ENCODE data around the gene PRKRA. TPM values are rescaled to one million over a fixed set of nuclear protein-coding genes. Genes with fewer than 3 reads are reported as not detected.
"Not testable (repeated sequence)": the region's sequence is repeated elsewhere in the genome, so short reads cannot be mapped to it uniquely, and the experiment has no call there.

PRKRA gene
- total RNA-seq, 1 donor from 2014 or later: 69.5 TPM

DNA sequence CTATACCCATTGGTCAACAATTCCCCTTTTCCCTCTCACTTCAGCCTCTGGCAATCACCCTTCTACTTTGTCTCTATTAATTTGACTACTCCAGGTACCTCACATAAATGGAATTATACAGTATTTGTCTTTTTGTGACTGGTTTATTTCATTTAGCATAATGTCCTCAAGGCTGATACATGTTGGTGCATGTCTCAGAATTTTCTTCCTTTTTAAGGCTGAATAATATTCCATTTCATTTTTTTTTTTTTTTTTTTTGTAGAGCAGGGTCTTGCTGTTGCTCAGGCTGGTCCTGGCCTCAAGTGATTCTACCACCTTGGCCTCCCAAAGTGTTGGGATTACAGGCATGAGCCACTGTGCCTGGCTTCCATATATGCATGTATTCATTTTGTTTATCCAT is 25.5 kb upstream of the PRKRA start:
- Mint-ChIP-seq H3K4me1 (ENCODE audit: unreplicated experiment) (peaks cover 17% of the 10 kb centered on the region), H3K4me3 (peak overlapping the region; percentile 59), H3K27ac (no peak overlapping the region), H3K9me3 (no peaks in the 10 kb centered on the region), H3K36me3 (peaks cover 4% of the 10 kb centered on the region), H3K27me3 (no peaks in the 10 kb centered on the region)
- no peak for DNase-seq (ENCODE audit: extremely low spot score, unreplicated experiment)
- no peak for TF ChIP-seq CTCF (conservative IDR thresholded peaks at IDR 0.05)

GRCh38 chr2:178474560-178474959 is 23.6 kb upstream of the PRKRA start:
- H3K36me3 Mint-ChIP-seq: peaks cover 4% of the 10 kb centered on the region
- TF ChIP-seq CTCF (conservative IDR thresholded peaks at IDR 0.05): no peak
- peaks cover 15% of the 10 kb centered on the region for H3K4me1 Mint-ChIP-seq (ENCODE audit: unreplicated experiment)
- H3K27ac Mint-ChIP-seq: no peak overlapping the region
- no peaks in the 10 kb centered on the region for H3K9me3 Mint-ChIP-seq
- DNase-seq (ENCODE audit: extremely low spot score, unreplicated experiment): no peak
- H3K4me3 Mint-ChIP-seq: no peak overlapping the region
- H3K27me3 Mint-ChIP-seq: no peaks in the 10 kb centered on the region

DNA sequence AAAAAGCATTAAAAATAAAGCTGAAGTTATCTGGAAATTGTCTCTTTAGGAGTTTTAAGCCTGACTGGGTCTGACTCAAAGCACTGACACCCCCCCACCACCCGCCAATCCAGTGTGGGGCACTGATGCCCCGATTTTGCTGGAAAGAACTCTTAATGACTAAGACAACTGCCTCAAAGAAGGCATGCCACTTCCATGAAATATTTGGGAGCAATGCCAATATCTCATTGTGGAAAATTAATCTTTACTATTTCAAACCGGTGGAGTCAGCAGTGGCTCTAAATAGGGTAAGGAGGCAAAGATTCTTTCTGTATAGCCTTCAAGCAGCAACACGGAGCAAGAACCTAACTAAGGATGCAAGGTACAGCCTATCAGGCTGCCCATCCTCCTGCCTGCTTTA is 23.0 kb upstream of the PRKRA start:
- TF ChIP-seq CTCF (conservative IDR thresholded peaks at IDR 0.05): no peak
- no peaks in the 10 kb centered on the region for H3K9me3 Mint-ChIP-seq
- H3K27ac Mint-ChIP-seq: no peak overlapping the region
- H3K27me3 Mint-ChIP-seq: no peaks in the 10 kb centered on the region
- peaks cover 4% of the 10 kb centered on the region for H3K36me3 Mint-ChIP-seq
- peaks cover 15% of the 10 kb centered on the region for H3K4me1 Mint-ChIP-seq (ENCODE audit: unreplicated experiment)
- no peak for DNase-seq (ENCODE audit: extremely low spot score, unreplicated experiment)
- no peak overlapping the region for H3K4me3 Mint-ChIP-seq

DNA sequence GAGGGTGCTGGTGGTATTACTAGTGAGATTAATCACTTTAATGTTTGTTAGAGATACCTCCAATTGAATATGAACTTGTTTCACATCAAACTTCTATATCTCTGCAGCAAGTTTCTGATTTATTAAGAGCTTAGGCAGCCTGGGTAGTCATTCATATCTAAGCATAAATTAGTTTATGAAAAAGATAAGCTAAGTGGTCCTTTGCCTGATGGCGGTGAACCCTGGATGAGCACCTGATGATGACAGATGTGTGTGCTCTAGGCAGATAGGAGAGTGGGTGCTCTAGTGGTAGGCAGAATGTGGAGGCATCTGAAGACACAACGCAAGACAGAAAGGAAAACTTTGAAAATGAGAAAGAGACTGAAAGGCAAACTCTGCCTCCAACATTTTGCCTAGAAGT is 22.4 kb upstream of the PRKRA start:
- DNase-seq (ENCODE audit: extremely low spot score, unreplicated experiment): no peak
- Mint-ChIP-seq H3K27ac (no peak overlapping the region), H3K9me3 (no peaks in the 10 kb centered on the region), H3K27me3 (no peaks in the 10 kb centered on the region), H3K4me1 (ENCODE audit: unreplicated experiment) (peaks cover 10% of the 10 kb centered on the region), H3K36me3 (peaks cover 4% of the 10 kb centered on the region), H3K4me3 (no peak overlapping the region)
- TF ChIP-seq CTCF (conservative IDR thresholded peaks at IDR 0.05): no peak

- H3K9me3 Mint-ChIP-seq; DNase-seq (ENCODE audit: extremely low spot score, unreplicated experiment); H3K4me1 Mint-ChIP-seq (ENCODE audit: unreplicated experiment); H3K4me3 Mint-ChIP-seq; H3K36me3 Mint-ChIP-seq; H3K27me3 Mint-ChIP-seq; H3K27ac Mint-ChIP-seq: not testable (repeated sequence)
Measured at GRCh38 chr2:178471313-178471712, 20.3 kb upstream of the PRKRA start.

DNA sequence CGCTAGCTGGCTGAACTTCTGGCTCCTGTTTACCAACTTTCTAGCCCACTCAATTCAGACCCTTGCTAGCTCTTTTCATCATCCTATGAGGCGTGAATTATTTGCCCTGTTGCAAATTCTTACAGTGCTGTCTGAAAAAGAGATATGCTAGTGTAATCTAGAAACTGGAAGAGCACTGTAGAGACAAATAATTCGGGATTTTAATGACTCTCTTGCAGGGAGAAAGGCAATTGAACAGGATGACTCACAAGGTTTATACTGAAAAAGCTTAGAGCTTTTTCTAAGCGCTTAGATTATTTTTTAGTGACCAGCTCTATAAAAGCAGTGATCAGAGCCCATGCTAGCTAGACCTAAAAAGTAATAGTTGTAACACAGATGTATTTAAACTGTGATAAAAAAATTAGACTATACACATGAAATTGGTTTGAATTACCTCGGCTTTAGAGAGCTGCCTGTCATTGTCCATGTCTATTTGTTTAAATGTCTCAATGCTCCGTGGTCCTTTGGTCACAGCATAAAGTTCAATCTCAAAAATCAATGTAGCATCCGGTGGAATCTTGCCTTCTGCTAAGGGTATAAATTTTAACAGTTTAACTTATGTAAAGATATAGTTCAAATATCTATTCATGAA is 18.4 kb upstream of the PRKRA start:
- Mint-ChIP-seq H3K27ac (no peak overlapping the region), H3K9me3 (no peaks in the 10 kb centered on the region), H3K4me1 (ENCODE audit: unreplicated experiment) (peaks cover 8% of the 10 kb centered on the region), H3K4me3 (no peak overlapping the region), H3K27me3 (no peaks in the 10 kb centered on the region), H3K36me3 (peaks cover 13% of the 10 kb centered on the region)
- TF ChIP-seq CTCF (conservative IDR thresholded peaks at IDR 0.05): no peak
- DNase-seq (ENCODE audit: extremely low spot score, unreplicated experiment): no peak
